Suppressor macrophage (primary cell): ENCODE measurements around the gene TGFB1.
A peak's percentile ranks its signal among the peaks of the same experiment; 100 is the strongest.
"Not testable (repeated sequence)": the region's sequence is repeated elsewhere in the genome, so short reads cannot be mapped to it uniquely, and the experiment has no call there.

Experiments used
- DNase-seq, 4 experiments: peaks; one replicate each; pipeline ENCODE4 v3.0.0-alpha.2; 2020 to 2022

Gene TGFB1

DNA sequence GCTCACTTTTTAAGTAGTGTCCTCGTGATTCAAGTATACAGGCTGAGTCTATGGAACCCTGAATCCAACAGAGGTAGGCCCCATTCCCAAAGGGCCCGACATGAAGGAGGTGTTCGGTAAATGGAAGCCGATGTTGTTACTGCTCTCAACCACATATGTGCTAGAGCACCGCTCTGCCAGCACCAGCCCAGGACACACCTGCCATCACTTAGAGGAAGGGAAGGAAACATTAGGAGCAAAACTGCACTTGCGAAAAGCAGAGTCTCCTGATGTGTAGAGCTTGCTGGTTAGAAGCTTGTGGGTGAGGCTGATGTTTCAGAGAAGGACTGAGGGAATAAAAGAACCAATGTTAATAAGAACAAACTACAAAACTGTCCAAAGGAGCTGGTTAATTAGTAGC is 53.2 kb downstream of the TGFB1 start:
- no peak for DNase-seq

DNA sequence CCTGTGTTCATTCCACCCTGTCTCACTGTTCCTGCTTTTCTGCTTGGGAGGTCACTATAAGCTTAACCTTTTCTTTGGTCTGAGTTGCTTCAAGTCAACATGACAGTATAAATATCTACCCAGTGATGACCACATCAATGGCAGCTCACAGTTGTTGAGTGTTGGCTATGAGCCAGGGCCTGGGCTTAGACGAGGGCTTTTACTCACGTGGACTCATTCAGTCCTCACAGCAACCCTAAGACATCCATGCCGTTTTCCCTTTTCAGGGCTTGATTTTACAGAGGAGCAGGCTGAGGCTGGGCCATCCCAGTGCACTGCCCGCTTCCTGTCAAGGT is 54.0 kb downstream of the TGFB1 start:
- peak; percentile 68 to 89 (median 75) for DNase-seq

DNA sequence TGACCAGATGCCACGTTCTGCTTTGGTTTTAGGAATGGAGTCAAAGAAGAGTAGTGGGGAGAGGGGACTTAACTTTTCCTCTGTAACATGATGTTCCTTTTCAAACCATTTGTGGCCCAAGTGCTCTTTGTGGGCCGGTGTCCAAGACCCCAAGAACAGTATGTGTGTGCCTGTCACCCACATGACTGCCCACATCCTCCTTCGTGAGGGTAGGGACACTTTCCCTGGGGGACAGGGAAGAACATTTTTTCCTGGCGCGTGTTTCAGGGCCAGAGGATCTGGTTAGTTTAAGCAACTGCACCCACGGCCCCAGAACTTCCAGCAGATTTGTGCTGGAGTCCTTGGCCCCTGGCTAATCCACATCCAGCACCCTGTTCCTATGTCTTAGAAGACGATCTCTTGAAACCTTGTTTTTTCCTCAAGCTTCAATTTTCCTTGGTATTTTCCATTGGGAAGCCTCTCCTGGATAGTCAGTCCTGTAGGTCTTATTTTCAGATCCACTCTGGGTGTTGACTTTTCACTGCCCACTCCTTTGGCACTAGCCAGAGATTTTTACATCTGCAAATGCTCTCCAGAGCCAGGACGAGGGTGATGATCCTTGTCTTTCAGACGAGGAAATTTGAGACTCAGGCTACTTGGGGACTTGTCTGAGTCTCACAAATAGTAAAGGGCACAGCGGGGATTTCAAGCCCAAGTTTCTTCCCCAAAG is 54.5 kb downstream of the TGFB1 start:
- peak; percentile 40 to 60 (median 47) for DNase-seq

DNA sequence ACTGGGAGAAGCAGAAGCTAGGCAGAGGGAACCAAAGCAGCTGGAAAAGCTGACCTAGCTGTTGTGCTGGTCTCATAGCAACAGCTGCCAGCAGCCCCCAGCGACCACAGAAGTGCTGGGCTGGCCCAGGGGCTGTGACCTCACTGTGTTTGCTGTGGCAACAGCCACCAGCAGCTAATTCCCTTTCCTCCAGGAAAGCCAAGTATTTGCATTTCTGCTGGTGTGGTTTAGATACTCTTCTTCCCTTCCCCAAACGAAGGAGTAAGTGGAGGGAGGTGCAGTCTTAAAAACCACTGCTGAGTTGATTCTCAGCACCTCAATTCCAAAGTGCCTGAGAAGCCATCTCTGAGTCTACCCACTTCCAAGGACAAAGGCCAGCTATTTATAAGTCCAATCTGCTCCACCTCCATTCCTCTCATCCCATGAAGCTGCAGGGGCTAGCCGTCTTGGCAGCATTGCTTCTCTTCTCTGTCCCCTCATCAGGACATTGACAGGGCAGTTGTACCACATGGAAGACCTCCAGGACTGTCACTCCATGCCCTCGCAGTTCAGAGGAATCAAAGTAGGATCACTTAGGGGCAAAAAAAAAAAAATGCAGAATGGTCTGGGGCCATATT is 55.3 kb downstream of the TGFB1 start:
- DNase-seq, result peak; percentile 93 to 97 (median 94)

DNA sequence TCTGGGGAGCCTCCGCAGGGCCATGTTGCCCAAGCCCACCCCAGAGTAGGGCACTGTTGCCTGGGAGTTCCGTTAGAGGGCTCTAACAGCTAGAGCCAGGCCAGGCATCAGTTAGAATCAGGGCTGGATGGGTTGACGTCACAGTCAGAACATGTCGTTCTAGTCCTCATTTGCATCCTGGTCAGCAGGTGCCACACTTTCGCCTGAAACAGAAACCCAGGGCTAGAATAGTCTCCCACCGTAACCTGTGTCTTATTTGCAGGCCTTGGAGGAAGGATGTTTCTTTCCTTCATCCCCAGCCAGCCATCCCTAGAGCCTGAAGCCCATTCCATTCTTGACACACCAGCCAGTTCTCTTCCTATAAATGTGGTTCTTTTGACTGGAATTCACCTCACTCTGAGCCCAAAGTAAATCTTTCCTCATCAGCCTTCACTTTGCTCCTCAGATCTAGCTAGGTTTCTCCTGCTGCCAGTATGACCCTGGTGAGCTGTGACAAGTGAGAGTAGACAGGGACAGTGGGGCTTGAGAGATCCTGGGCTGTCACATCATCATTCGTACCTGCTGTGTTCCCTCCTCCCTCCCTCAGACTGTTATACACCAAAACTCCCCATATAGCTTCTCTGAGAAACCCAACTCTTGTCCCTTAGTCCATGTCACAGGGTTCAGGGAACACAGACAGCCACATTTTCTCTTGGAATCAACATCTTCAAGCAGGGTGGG is 55.9 kb downstream of the TGFB1 start:
- no peak for DNase-seq

DNA sequence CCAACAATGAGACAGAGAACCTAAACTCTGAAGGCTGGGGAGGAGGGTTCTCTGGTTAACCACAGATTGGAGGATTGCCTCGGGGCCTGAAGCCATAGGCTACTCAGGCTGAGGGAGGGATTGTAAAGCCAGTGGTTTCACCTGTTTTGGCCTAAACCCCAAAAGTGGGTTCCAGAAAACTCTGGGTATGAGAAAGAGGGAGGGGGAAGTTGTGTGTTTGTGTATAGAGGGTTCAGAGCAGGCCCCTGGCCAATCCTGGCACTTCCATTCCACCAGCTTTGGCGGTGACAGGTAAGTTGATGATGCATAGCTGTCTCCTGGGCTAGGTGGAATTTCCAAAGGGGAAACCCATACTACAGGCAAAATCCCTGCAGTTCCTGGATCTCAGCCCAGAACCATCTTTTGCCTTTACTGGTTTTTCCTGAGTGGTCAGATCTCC is 57.3 kb downstream of the TGFB1 start:
- no peak for DNase-seq

DNA sequence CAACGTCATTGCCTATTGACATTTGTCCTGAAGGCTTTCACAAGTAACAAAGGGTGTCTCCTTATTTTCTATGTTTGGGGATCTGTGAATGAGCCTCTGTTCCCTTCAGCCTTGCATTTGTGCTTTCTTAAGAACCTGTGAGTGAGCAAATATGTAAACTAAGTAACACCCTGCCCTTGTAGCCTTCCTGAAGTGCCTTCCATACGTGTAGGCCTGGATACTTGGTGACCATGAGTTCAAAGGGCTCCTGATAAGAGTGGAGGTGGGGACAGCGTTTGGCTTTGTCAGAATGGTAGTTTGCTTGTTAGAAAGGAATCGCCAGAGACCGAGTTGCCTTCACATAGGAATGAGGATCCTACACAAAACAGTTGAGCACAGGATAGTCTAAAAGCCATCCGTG is 58.2 kb downstream of the TGFB1 start:
- no peak for DNase-seq

DNA sequence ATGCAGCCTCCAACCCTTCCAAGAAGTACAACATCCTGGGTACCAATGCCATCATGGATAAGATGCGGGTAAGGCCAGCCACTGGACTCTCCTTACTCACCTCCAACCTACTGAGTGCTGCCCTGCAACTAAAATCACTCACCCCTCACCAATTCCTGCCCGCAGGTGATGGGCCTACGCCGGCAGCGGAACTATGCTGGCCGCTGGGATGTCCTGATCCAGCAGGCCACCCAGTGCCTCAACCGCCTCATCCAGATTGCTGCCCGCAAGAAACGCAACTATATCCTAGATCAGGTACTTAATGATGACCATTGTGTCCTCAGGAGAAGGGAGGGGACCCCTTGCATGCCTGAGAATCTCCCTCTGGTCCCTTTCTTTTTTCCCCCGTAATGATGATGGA is 59.3 kb downstream of the TGFB1 start:
- DNase-seq, result no peak

DNA sequence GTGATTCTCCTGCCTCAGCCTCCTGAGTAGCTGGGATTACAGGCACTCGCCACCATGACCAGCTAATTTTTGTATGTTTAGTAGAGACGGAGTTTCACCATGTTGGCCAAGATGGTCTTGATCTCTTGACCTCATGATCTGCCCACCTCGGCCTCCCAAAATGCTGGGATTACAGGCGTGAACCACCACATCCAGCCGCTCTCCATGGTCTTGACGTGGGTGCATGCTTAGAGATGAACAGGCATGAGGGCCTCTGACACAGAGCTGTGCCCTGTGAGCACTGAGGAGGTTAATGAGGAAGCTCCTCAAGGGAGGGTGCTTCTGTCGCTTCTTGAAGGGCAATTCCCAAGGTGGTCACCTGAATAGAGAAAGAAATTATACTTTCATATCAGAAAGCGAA is 63.9 kb downstream of the TGFB1 start:
- DNase-seq, result not testable (repeated sequence)

DNA sequence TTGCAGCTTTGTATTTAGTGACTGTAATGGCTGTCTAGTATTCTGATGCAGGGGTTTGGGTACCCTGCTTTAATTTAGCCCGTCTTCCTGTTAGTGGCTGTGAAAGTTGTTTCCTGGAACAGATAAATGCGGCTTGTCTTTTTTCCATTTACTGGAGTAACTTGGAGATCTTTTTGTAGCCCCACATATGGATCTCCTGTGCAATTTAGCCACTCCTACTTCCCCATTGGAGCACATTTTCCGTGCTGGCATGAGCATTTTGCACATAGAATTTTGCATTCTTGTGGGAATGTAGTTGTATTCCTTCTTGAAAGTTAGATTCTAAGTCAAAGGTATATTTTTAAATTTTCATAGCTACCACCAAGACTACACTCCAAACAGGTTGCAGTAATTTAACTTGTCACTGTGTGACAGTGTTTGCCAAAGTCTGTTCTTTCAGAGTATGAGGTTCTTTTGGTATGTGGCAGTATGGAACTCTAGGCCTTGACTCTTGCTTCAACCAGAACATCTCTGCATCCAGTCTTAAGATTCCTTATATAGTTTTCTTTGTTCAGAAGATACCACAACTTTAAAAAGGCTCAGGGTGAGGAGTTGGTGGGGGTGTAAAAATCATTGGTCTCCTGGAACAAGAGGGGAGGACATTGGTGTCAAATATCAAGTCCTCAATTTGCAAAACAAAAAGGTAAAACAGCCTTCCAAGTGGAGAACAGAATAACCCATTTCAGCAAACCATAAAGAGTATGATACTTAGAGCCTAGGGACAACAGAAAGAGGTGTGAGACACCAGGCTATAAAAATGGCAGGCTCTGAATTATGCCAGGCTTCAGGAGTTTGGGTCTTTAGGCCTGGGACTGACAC is 64.8 kb downstream of the TGFB1 start:
- no peak for DNase-seq
